GM18520 (cell line): ENCODE data around the gene PLXND1.
"Not testable (repeated sequence)": the region's sequence is repeated elsewhere in the genome, so short reads cannot be mapped to it uniquely, and the experiment has no call there.

ENCODE experiments used
- ATAC-seq: cut with Tn5 transposase; IDR thresholded peaks from one replicate; pipeline ENCODE4 v1.9.1; 2021; ENCODE audit not compliant: unreplicated experiment

PLXND1 gene

GRCh38 chr3:129606636-129607390 lies at the start of gene PLXND1:
PLXND1 (minus strand) TSS chr3:129606676; CDS start chr3:129606639, 37 bp downstream.
- ATAC-seq, result no peak

GRCh38 chr3:129655291-129655700 lies 48.8 kb upstream of the PLXND1 start:
- no peak for ATAC-seq

- no peak for ATAC-seq
These were observed 47.7 kb upstream of the PLXND1 start for GRCh38 chr3:129654131-129654530.

- ATAC-seq, result no peak
These were observed 46.5 kb upstream of the PLXND1 start for GRCh38 chr3:129653019-129653418.

- ATAC-seq, result no peak
These were observed 45.1 kb upstream of the PLXND1 start for GRCh38 chr3:129651435-129652202.

- no peak for ATAC-seq
These were observed 43.9 kb upstream of the PLXND1 start for GRCh38 chr3:129650256-129650872.

GRCh38 chr3:129648391-129648790 lies 41.9 kb upstream of the PLXND1 start:
- no peak for ATAC-seq

GRCh38 chr3:129645286-129645685 lies 38.8 kb upstream of the PLXND1 start:
- ATAC-seq, result no peak

GRCh38 chr3:129644836-129645235 lies 38.4 kb upstream of the PLXND1 start:
- ATAC-seq, result no peak

GRCh38 chr3:129641567-129642260 lies 35.2 kb upstream of the PLXND1 start:
- ATAC-seq, result not testable (repeated sequence)

- not testable (repeated sequence) for ATAC-seq
These were observed 34.5 kb upstream of the PLXND1 start for GRCh38 chr3:129640985-129641384.

GRCh38 chr3:129638481-129638880 lies 32.0 kb upstream of the PLXND1 start:
- no peak for ATAC-seq

- no peak for ATAC-seq
These were observed 29.6 kb upstream of the PLXND1 start for GRCh38 chr3:129636082-129636481.

- ATAC-seq, result no peak
These were observed 29.2 kb upstream of the PLXND1 start for GRCh38 chr3:129635656-129636055.

GRCh38 chr3:129633751-129634481 lies 27.4 kb upstream of the PLXND1 start:
- ATAC-seq, result no peak

GRCh38 chr3:129632977-129633376 lies 26.5 kb upstream of the PLXND1 start:
- no peak for ATAC-seq

- no peak for ATAC-seq
These were observed 26.1 kb upstream of the PLXND1 start for GRCh38 chr3:129632556-129632955.

- ATAC-seq, result no peak
These were observed 25.6 kb upstream of the PLXND1 start for GRCh38 chr3:129632056-129632455.

GRCh38 chr3:129629011-129629410 lies 22.5 kb upstream of the PLXND1 start:
- ATAC-seq, result no peak

- no peak for ATAC-seq
These were observed 21.7 kb upstream of the PLXND1 start for GRCh38 chr3:129628169-129628522.
